C4-2B (cell line): ENCODE data around the gene SRCIN1.

Experiments
- H3K27ac ChIP-seq: fragments of 450-650 bp; 2 replicates; pipeline ENCODE4 v1.5.1; 2017
- CTCF ChIP-seq: fragments of 450-650 bp; conservative IDR thresholded peaks from 2 replicates; pipeline ENCODE4 v1.5.1; 2017; ENCODE audit warnings: mild to moderate bottlenecking
- ZFX ChIP-seq: fragments of 450-650 bp; IDR thresholded peaks from 2 replicates; pipeline ENCODE4 v1.6.1; 2017

The SRCIN1 gene

GRCh38 chr17:38563362-38564253, 42.1 kb downstream of the SRCIN1 start:
- no peak overlapping the region for H3K27ac ChIP-seq
- TF ChIP-seq ZFX (no peak), CTCF (no peak)

GRCh38 chr17:38562903-38563302, 42.8 kb downstream of the SRCIN1 start:
- TF ChIP-seq CTCF, result no peak
- no peak for TF ChIP-seq ZFX
- H3K27ac ChIP-seq, result no peak overlapping the region

GRCh38 chr17:38562215-38562569, 43.6 kb downstream of the SRCIN1 start:
- TF ChIP-seq CTCF (no peak), ZFX (no peak)
- H3K27ac ChIP-seq, result no peak overlapping the region

GRCh38 chr17:38561416-38562214, 44.1 kb downstream of the SRCIN1 start:
- TF ChIP-seq CTCF (no peak), ZFX (no peak)

GRCh38 chr17:38560503-38561318, 45.0 kb downstream of the SRCIN1 start:
- H3K27ac ChIP-seq, result no peak overlapping the region
- TF ChIP-seq CTCF, result no peak
- no peak for TF ChIP-seq ZFX

More at GRCh38 chr17:38561416-38562214, 44.1 kb downstream of the SRCIN1 start:
- no peak overlapping the region for H3K27ac ChIP-seq

GRCh38 chr17:38559880-38560230, 45.9 kb downstream of the SRCIN1 start:
- no peak overlapping the region for H3K27ac ChIP-seq
- TF ChIP-seq CTCF (no peak), ZFX (no peak)
